Nucleus accumbens (tissue), 56 donors: Measurements from ENCODE around the gene NFATC4.

ENCODE experiments used
- DNase-seq, 56 donors: peaks; one replicate each; lab custom pipeline; 2025; lab: John Stamatoyannopoulos, UW

The NFATC4 gene

DNA sequence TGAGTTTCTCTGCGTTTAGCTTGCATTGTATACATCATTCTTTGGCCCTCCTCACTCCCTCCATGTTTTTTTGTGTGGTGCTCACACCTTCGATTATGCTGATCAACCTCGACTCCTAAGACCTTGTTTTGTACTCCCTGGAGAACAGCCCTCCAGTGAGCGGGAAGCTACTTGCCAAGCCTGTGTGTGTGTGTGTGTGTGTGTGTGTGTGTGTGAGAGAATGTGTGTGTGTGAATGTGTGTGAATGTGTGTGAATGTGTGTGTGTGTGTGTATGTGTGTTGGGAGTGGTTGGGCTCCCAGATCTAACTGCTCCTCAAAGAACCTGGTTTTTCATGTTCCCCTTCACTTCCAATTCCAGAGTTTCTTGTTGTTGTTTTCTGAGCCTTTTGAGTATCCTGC, 36.8 kb downstream of the NFATC4 start:
- DNase-seq = no peak

DNA sequence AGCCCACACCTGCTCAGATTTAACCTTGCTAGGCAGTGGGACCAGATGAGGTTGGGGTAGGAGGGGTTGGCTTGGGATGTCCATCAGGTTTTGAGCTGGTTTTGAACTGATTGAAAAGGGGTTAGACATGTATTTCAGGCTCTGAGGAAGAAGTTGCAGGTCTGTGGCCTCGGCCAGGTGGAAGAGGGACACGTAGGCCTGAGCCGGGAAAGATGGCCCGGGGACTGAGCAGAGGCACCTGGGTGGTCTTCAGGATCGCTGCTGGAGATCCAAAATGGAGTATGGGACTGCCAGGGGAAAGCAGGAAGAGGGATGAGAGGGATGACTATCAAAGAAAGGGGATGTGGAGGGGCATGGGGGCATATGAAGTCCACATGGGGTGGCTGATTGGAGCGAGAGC, 38.4 kb downstream of the NFATC4 start:
- DNase-seq = no peak

DNA sequence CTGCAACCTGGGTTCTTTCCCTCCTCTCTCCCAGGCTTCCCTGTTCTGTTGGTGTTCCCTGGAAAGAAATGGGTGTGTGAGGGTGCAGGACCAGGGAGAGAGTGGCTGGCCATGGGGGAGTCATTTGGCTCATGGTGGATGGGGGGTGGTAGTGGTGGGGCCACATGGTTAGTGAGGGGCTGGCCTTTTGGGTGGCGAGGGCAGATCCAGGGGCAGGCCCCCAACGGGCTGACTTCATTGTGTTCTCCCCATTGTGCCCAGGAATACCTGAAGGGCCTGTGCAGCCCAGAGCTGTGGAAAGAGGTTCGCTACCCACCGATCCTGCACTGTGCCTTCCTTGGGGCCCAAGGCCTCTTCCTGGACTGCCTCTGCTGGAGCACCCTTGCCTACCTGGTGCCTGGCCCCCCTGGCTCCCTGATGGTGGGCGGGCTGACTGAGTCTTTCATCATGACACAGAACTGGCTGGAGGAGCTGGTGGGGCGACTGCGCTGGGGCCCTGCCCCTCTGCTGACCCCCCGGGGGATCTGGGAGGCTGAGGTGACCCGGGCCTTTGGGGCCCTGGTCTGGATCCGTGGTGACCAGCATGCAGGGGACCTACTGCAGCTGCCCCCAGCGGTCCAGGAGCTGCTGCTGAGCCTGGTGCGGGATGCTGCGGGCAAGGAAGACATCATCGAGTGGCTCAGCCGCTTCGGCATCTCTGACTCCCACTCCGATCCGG, 39.8 kb downstream of the NFATC4 start:
- no peak for DNase-seq

- peak in 3 of 56 donors; percentile 20 to 30 (median 27) for DNase-seq
Measured at GRCh38 chr14:24408764-24409163, 40.8 kb downstream of the NFATC4 start.

DNA sequence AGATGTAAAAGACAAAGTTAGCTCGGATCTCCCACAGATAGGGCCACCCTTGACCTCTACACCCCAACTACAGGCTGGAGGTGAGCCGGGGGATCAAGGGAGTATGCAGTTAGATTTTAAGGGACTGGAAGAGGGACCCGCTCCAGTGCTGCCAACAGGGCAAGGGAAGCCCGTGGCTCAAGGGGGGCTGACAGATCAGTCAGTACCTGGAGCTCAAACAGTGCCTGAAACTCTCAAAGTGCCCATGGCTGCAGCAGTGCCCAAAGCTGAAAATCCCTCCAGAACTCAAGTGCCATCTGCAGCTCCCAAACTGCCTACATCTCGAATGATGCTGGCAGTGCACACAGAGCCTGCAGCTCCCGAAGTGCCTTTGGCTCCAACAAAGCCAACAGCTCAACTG, 41.2 kb downstream of the NFATC4 start:
- no peak for DNase-seq

GRCh38 chr14:24409956-24410355, 42.0 kb downstream of the NFATC4 start:
- DNase-seq = no peak

GRCh38 chr14:24411443-24412389, 43.7 kb downstream of the NFATC4 start:
- DNase-seq = peak in 1 of 56 donors; percentile 17

- no peak for DNase-seq
Measured at GRCh38 chr14:24414077-24414476, 46.1 kb downstream of the NFATC4 start.

DNA sequence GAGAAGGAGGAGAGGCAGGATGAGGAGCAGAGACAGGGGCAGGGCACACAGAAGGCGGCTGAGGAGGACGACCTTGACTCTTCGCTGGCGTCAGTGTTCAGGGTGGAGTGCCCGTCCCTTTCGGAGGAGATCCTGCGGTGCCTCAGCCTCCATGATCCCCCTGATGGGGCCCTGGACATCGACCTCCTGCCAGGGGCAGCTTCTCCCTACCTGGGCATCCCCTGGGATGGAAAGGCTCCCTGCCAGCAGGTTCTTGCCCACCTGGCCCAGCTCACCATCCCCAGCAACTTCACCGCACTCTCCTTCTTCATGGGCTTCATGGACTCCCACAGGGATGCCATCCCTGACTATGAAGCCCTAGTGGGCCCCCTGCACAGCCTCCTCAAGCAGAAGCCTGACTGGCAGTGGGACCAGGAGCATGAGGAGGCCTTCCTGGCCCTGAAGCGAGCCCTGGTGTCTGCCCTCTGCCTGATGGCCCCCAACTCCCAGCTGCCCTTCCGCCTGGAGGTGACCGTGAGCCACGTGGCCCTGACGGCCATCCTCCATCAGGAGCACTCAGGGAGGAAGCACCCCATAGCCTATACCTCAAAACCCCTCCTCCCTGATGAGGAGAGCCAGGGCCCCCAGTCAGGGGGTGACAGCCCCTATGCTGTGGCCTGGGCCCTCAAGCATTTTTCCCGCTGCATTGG, 46.9 kb downstream of the NFATC4 start:
- DNase-seq = no peak

GRCh38 chr14:24415421-24416253, 47.7 kb downstream of the NFATC4 start:
- no peak for DNase-seq

- DNase-seq = no peak
Measured at GRCh38 chr14:24416254-24416931, 48.4 kb downstream of the NFATC4 start.

- DNase-seq = no peak
Measured at GRCh38 chr14:24416932-24417619, 49.1 kb downstream of the NFATC4 start.

DNA sequence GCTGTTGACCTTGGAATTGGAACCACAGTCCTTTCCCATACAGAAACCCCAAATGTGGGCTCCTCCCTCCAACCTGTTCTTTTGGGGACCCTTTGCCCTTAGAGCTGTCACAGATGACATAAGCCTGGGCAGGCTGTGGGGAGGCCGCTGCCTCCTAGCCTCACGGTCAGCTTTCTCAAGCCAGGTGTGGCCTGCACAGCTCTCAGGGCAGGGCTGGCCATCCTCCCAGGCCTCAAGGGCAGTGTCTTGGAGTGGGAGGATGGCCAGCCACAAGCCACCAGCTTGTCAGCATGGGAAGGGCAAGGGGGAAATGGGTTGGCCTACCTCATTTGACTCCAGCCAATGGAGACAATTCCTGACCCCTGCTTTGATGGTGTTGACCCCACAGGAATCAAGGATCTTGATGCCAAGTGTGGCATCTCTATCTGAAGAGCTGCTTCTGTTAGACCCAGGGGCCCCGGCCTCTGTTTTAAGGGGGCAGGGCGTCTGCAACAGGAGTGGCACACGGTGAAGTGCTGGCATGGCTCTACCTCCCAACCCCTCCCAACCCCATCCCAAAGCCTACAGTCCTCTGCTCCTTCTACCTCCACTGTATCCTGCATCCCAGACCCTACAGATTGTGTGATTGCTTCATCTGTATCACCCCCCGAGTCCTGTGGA, 50.0 kb downstream of the NFATC4 start:
- DNase-seq = no peak

GRCh38 chr14:24418492-24418873, 50.5 kb downstream of the NFATC4 start:
- no peak for DNase-seq

- DNase-seq = no peak
Measured at GRCh38 chr14:24422261-24422660, 54.3 kb downstream of the NFATC4 start.

DNA sequence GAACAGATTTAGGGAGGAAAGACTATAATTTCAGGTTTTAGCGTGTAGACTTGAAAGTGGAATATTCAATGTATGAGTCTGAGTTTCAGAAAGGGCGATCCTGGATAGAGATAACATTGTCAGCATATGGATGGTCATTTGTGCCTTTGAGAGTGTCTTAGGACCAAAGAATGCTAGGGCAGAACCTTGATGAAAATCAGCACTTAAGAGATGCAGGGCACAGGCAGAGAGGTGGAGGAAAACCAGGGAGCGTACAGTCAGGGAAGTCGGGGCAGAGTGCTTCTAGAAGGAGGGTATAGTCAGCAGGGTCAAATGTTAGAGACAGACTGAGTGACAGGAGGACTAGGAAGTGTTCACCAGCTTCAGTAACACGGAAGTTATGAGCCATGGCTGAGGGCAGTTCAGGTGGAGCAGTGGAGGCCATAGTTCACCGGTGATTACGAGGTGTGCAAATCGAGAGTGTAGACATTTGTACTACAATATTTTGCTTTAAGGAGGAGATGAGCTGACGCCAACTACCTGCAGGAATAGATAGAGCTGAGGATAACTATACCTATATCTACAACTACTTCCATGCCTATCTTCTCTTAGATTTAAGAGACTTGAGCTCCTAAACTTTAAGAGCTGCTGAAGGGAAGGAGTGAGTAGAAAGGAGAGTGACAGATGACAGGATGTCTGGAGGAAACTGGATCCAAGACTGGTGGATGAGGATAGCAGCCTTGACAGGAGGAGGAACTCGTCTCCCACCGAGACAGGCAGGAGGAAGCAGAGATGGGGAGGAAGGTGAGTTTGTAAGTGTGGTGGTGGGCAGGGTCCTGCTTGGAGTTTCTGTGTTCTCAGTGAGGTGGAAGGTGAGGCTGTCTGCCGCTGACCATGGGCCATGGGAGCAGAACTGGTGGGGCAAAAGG, 55.0 kb downstream of the NFATC4 start:
- DNase-seq = no peak

GRCh38 chr14:24425704-24426103, 57.7 kb downstream of the NFATC4 start:
- DNase-seq = no peak
